Esophagus squamous epithelium (tissue), 4 donors: ENCODE data around the gene SPATA31D1.

Experiments used
- CTCF ChIP-seq, 6 experiments: fragments of 450-650 bp in 4 of 6; fragments of 200-600 bp in 2 of 6; sonication (generic) in 2 of 6; IDR thresholded peaks; one replicate each; pipeline ENCODE4 v1.5.1; 2016 to 2019; ENCODE audit warnings: antibody characterized with exemption in 6 of 6, mild to moderate bottlenecking in 4 of 6, moderate library complexity in 4 of 6
- POLR2A ChIP-seq, 4 donors: fragments of 450-650 bp; IDR thresholded peaks; one replicate each; pipeline ENCODE4 v1.6.1; 2017; ENCODE audit warnings: antibody characterized with exemption in 4 of 4, mild to moderate bottlenecking in 4 of 4, moderate library complexity in 3 of 4

DNA sequence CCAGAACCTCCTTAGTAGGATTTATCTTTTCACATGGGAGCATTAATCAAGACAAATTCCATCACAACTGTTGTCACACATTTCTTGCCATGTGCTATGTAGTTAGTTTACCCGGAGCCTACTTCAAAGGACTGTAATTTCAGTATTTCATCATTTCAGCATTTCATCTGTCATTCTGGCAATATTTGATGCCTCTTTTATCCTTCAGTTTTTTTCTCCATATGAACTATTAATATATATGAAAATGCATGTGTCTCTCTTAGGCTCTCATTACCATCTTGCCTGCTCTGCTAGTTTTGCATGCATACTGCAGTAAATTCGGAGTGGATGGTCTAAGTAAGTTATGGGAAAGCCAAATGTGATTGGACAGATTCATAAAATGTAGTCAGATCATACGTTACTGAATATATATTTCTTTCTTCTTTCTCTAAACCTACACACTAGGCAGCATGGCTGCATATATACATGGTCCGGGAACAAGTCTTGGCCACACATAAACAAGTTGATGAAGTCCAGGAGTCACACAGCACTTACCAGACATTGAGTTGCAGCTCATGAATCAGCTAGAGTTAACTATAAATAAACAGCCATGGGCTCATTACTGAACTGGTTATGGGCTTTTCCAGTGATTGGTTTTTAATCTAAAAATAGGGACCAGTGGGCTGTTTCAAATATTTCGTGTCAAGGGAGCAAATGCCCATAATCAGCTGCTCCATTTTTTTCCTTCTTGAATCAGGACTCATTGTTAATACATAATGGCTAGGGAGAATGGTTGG lies 46.6 kb downstream of the SPATA31D1 start:
- TF ChIP-seq CTCF (IDR thresholded peaks at IDR 0.05) (no peak), POLR2A (IDR thresholded peaks at IDR 0.05) (no peak)
